Measurements from ENCODE around the gene VWA8.

DNA sequence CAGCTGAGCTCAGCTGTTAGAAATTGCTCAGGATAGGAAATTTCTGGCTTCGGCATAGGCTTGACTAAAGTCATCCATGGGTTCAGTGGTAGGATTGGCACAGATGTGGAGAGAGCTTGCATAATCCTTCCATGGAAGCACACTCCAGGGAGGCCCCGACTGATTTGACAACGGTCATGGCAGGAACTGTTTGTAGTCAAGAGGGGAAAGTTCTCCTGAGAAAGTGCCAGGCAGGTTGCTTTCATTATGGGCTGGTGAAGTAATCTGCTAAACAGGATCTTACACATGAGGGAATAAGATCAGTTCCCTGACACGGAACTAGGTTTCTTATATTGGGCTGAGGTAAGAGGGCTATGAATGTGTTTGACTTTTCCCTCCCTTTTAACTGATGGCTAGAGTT lies 383.5 kb downstream of the VWA8 start:
- TF ChIP-seq, protein P1, sequence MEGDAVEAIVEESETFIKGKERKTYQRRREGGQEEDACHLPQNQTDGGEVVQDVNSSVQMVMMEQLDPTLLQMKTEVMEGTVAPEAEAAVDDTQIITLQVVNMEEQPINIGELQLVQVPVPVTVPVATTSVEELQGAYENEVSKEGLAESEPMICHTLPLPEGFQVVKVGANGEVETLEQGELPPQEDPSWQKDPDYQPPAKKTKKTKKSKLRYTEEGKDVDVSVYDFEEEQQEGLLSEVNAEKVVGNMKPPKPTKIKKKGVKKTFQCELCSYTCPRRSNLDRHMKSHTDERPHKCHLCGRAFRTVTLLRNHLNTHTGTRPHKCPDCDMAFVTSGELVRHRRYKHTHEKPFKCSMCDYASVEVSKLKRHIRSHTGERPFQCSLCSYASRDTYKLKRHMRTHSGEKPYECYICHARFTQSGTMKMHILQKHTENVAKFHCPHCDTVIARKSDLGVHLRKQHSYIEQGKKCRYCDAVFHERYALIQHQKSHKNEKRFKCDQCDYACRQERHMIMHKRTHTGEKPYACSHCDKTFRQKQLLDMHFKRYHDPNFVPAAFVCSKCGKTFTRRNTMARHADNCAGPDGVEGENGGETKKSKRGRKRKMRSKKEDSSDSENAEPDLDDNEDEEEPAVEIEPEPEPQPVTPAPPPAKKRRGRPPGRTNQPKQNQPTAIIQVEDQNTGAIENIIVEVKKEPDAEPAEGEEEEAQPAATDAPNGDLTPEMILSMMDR (IDR thresholded peaks at IDR 0.05 in 2 of 3, conservative IDR thresholded peaks at IDR 0.05 in 1 of 3; ENCODE audit: borderline replicate concordance in 1 of 3, insufficient read depth in 1 of 3, low read depth in 2 of 3, low read length in 2 of 3) = no peak
- no peak for TF ChIP-seq ZNF274 (IDR thresholded peaks at IDR 0.05; ENCODE audit: low read depth, low read length)
- no peak for TF ChIP-seq POLR2A (IDR thresholded peaks at IDR 0.05; ENCODE audit: borderline replicate concordance, extremely low read depth, insufficient read depth, insufficient read length)
- no peak for TF ChIP-seq FOSL1 (IDR thresholded peaks at IDR 0.05; ENCODE audit: low read depth)
- TF ChIP-seq, protein P2, sequence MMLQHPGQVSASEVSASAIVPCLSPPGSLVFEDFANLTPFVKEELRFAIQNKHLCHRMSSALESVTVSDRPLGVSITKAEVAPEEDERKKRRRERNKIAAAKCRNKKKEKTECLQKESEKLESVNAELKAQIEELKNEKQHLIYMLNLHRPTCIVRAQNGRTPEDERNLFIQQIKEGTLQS (IDR thresholded peaks at IDR 0.05) = no peak

All from HCT116 (cell line).